ENCODE data around the gene TREML2. TPM values are rescaled to one million over a fixed set of nuclear protein-coding genes. Genes with fewer than 3 reads are reported as not detected.

The TREML2 gene
- total RNA-seq, 4 donors from 2014 or later = 0.66 TPM; not detected in 3

- no peaks in the 10 kb centered on the region for H3K36me3 ChIP-seq
- WGBS = 93% methylated on average over 4 of the region's 4 CpGs
- H3K4me1 ChIP-seq = peaks cover 0 to 9% (median 4%) of the 10 kb centered on the region in 4 donors
- no peak overlapping the region for H3K4me3 ChIP-seq
- no peak overlapping the region for H3K27ac ChIP-seq (replicated peaks in 1 of 4)
- intact Hi-C loops (cut with DNase I) = no loop called here
- TF ChIP-seq, protein P1, sequence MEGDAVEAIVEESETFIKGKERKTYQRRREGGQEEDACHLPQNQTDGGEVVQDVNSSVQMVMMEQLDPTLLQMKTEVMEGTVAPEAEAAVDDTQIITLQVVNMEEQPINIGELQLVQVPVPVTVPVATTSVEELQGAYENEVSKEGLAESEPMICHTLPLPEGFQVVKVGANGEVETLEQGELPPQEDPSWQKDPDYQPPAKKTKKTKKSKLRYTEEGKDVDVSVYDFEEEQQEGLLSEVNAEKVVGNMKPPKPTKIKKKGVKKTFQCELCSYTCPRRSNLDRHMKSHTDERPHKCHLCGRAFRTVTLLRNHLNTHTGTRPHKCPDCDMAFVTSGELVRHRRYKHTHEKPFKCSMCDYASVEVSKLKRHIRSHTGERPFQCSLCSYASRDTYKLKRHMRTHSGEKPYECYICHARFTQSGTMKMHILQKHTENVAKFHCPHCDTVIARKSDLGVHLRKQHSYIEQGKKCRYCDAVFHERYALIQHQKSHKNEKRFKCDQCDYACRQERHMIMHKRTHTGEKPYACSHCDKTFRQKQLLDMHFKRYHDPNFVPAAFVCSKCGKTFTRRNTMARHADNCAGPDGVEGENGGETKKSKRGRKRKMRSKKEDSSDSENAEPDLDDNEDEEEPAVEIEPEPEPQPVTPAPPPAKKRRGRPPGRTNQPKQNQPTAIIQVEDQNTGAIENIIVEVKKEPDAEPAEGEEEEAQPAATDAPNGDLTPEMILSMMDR (IDR thresholded peaks at IDR 0.05) = no peak
- TF ChIP-seq POLR2A (IDR thresholded peaks at IDR 0.05; ENCODE audit: low read depth) = no peak
- no peak for TF ChIP-seq POLR2AphosphoS5 (IDR thresholded peaks at IDR 0.05)
- TF ChIP-seq EP300 (IDR thresholded peaks at IDR 0.05) = no peak
- H3K27me3 ChIP-seq = peaks cover 0 to 17% (median 0%) of the 10 kb centered on the region in 4 donors
- DNase-seq (ENCODE audit: extremely low spot score) = no peak
- no peaks in the 10 kb centered on the region for H3K9me3 ChIP-seq
Measured at GRCh38 chr6:41156001-41156400, 44.9 kb downstream of the TREML2 start.

- Histone ChIP-seq H3K27me3 (peaks cover 0 to 10% (median 0%) of the 10 kb centered on the region in 4 donors), H3K27ac (replicated peaks in 1 of 4) (no peak overlapping the region), H3K36me3 (no peaks in the 10 kb centered on the region), H3K4me3 (no peak overlapping the region), H3K9me3 (no peaks in the 10 kb centered on the region), H3K4me1 (peaks cover 0 to 9% (median 4%) of the 10 kb centered on the region in 4 donors)
- TF ChIP-seq POLR2A (IDR thresholded peaks at IDR 0.05; ENCODE audit: low read depth) (no peak), EP300 (IDR thresholded peaks at IDR 0.05) (no peak), POLR2AphosphoS5 (IDR thresholded peaks at IDR 0.05) (no peak)
- TF ChIP-seq, protein P1 (IDR thresholded peaks at IDR 0.05) = no peak
- DNase-seq (ENCODE audit: extremely low spot score) = peak; percentile 66
- WGBS = 49% methylated on average over 7 of the region's 7 CpGs
- intact Hi-C loops (cut with DNase I) = no loop called here
Measured at GRCh38 chr6:41155132-41155805, 45.7 kb downstream of the TREML2 start.

DNA sequence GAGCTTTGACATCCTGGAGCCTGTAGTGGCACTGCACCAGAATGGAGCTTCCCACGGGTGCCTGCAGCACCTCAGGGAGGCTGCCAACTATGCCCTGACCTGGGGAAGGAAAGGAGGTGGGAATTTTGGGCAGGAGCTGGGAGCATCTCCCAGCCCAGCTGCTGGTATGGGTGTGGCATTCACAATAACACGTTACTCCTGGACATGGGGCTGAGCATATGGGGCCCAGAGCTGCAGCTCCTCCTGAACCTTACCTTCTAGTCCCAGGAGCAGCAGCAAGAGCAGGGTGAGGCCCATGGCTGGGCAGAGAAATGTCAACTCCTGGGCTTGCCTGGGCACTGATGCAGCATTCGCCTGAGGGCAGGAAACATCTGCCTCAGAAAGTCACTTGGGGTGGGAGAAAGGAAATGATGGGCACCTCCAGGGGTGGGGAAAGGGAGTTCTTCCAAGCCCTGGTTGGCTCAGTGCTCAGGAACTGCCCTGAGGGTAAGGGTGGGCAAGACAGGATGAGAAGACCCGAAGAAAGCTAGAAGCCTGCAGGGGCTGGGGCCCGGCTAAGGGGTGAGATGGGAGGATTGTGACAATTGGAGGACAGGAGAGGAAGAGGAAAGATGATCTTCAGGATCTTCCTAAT, 46.8 kb downstream of the TREML2 start, which contains the start of gene TREML1:
Gene TREML1 (minus strand): TSS at position 356 of the 634 bp plus-strand sequence. CDS start 59 bp downstream, at position 297.
- no peaks in the 10 kb centered on the region for H3K27me3 ChIP-seq
- peak; percentile 86 for DNase-seq (ENCODE audit: extremely low spot score)
- no peak within 1 kb of the TSS for H3K4me3 ChIP-seq
- no peaks in the 10 kb centered on the region for H3K9me3 ChIP-seq
- TF ChIP-seq EP300 (IDR thresholded peaks at IDR 0.05) (no peak), POLR2AphosphoS5 (IDR thresholded peaks at IDR 0.05) (no peak), POLR2A (IDR thresholded peaks at IDR 0.05; ENCODE audit: low read depth) (no peak)
- TF ChIP-seq, protein P1 (IDR thresholded peaks at IDR 0.05) = no peak
- intact Hi-C loops (cut with DNase I) = no loop called here
- peaks cover 0 to 9% (median 4%) of the 10 kb centered on the region in 4 donors for H3K4me1 ChIP-seq
- 73% methylated on average over 5 of the region's 5 CpGs for WGBS
- H3K36me3 ChIP-seq = peaks cover 0 to under 1% (median 0%) of the 10 kb centered on the region in 4 donors
- H3K27ac ChIP-seq (replicated peaks in 1 of 4) = no peak within 1 kb of the TSS

- Histone ChIP-seq H3K27me3 (no peaks in the 10 kb centered on the region), H3K4me3 (no peak overlapping the region), H3K27ac (replicated peaks in 1 of 4) (no peak overlapping the region), H3K9me3 (no peaks in the 10 kb centered on the region), H3K4me1 (peaks cover 0 to 9% (median 4%) of the 10 kb centered on the region in 4 donors), H3K36me3 (peaks cover 0 to 3% (median 0%) of the 10 kb centered on the region in 4 donors)
- 83% methylated on average over 4 of the region's 4 CpGs for WGBS
- intact Hi-C loops (cut with DNase I) = no loop called here
- DNase-seq (ENCODE audit: extremely low spot score) = no peak
- TF ChIP-seq POLR2AphosphoS5 (IDR thresholded peaks at IDR 0.05) (no peak), POLR2A (IDR thresholded peaks at IDR 0.05; ENCODE audit: low read depth) (no peak), EP300 (IDR thresholded peaks at IDR 0.05) (no peak)
- TF ChIP-seq, protein P1 (IDR thresholded peaks at IDR 0.05) = no peak
Measured at GRCh38 chr6:41153451-41153850, 47.5 kb downstream of the TREML2 start.
